NT2/D1 (cell line): ENCODE data around the gene OR10A3.

Experiments
- SUZ12 ChIP-seq: IDR thresholded peaks from 2 replicates; pipeline ENCODE4 v1.6.1; 2011; ENCODE audit not compliant: insufficient read length, insufficient read depth; ENCODE audit errors: extremely low read depth
- YY1 ChIP-seq: IDR thresholded peaks from 2 replicates; pipeline ENCODE4 v1.6.1; 2011; ENCODE audit not compliant: insufficient read length, insufficient read depth
- ZNF274 ChIP-seq: IDR thresholded peaks from 2 replicates; pipeline ENCODE4 v1.6.1; 2011; ENCODE audit warnings: mild to moderate bottlenecking, low read depth, low read length

DNA sequence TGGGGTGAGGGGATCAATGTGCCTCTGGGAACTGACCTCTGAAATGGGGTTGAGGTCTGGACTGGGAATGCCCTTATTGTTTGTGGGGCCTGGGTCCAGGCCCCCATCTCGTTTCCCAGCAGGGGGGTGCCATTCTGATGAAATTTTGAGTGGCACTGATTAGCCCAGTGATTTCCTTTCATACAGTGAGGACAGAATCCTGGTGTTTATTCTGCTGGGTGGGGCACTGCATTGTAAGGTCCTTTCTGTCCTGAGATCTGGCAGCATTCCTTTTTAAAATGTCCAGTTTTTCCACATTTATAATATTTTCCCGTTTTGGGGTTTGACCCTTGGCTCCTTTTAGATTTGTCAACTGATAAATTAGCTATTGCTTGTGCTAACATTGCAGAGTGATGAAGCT lies 37.6 kb downstream of the OR10A3 start:
- TF ChIP-seq YY1 (no peak), ZNF274 (no peak), SUZ12 (no peak)
